NCI-H82 treated with DMSO at 0.1 percent for 48 hours (cell line): Measurements from ENCODE around the gene TMEM192.
"Not testable (repeated sequence)": the region's sequence is repeated elsewhere in the genome, so short reads cannot be mapped to it uniquely, and the experiment has no call there.

Experiments used
- DNase-seq: peaks from one replicate; lab custom pipeline; 2025; ENCODE audit not compliant: unreplicated experiment; lab: John Stamatoyannopoulos, UW

TMEM192 gene

GRCh38 chr4:165094873-165095272 lies 17.8 kb downstream of the TMEM192 start:
- no peak for DNase-seq

DNA sequence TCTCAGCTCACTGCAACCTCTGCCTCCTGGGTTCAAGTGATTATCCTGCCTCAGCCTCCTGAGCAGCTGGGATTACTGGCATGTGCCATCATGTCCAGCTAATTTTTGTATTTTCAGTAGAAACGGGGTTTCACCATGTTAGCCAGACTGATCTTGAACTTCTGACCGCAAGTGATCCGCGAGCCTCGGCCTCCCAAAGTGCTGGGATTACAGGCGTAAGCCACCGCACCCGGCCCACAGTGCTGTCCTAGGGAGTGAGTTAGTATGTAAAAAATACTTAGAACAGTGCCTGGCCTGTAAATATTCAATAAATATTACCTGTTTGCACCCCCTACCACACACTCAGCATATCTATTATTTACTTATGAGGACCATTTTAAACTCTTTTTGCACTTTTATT lies 20.5 kb downstream of the TMEM192 start:
- not testable (repeated sequence) for DNase-seq

- DNase-seq: no peak
These were observed 24.3 kb downstream of the TMEM192 start for GRCh38 chr4:165088366-165088765.

GRCh38 chr4:165085946-165086345 lies 26.7 kb downstream of the TMEM192 start:
- DNase-seq: no peak

DNA sequence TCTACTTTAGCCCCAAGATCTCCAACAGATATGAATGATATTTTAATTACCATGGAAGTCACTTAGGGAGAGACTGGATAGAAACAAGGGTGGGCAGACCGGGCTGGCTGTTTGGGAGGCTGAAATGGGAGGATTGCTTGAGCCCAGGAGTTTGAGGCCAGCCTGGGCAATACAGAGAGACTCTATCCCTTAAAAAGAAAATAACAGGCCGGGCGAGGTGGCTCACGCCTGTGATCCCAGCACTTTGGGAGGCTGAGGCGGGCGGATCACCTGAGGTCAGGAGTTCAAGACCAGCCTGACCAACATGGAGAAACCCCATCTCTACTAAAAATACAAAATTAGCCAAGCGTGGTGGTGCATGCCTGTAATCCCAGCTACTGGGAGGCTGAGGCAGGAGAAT lies 27.9 kb downstream of the TMEM192 start:
- DNase-seq: not testable (repeated sequence)

- DNase-seq: no peak
These were observed 33.2 kb downstream of the TMEM192 start for GRCh38 chr4:165079476-165079875.

GRCh38 chr4:165077034-165077578 lies 35.6 kb downstream of the TMEM192 start:
- no peak for DNase-seq

- DNase-seq: not testable (repeated sequence)
These were observed 39.3 kb downstream of the TMEM192 start for GRCh38 chr4:165073346-165073745.

GRCh38 chr4:165070560-165070959 lies 42.1 kb downstream of the TMEM192 start:
- no peak for DNase-seq

DNA sequence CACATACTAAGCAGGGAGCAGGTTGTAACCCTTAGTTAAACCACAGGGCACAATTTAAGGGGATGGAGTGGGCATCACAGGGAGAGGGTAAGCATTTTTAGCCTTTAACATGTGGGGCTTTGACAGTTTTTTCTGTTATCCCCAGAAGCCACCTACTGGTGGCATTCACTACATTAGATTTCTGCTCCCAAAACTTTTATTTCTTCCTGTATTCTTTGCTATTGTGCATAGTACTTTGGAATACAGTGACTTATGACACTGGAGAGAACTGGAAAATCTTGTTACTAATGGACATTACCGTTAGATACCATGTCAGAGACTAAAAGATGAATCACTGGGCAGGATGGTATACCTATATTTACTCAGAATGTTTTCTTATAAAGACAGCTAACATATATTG lies 51.7 kb downstream of the TMEM192 start:
- DNase-seq: no peak

DNA sequence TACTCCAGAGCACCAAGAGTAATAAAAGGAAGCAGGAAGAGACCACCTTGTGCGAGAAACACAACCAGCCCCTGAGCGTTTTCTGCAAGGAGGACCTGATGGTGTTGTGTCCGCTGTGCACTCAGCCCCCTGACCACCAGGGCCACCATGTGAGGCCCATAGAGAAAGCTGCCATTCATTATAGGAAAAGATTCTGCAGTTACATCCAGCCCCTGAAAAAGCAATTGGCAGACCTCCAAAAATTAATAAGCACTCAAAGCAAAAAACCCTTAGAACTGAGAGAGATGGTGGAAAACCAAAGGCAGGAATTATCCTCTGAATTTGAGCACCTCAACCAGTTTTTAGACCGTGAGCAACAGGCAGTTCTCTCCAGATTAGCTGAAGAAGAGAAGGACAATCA lies 53.3 kb downstream of the TMEM192 start:
- DNase-seq: no peak

- DNase-seq: no peak
These were observed 54.0 kb downstream of the TMEM192 start for GRCh38 chr4:165058666-165059065.

DNA sequence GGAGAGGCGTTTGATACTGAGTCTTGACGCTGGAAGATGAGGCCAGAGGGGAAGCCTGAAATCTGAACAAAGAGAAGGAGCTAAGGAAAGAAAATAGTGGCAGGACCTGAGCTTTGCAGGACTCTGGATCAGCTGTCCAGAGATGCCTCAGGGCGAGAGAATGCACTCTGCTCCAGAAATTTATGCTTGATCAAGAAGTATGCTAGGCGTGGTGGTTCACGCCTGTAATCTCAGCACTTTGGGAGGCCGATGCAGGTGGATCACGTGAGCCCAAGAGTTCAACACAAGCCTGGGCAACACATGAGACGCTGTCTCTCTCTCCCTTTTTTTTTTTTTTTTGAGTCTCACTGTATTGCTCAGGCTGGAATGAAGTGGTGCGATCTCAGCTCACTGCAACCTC lies 57.1 kb downstream of the TMEM192 start:
- DNase-seq: no peak

- DNase-seq: no peak
These were observed 59.0 kb downstream of the TMEM192 start, which contains the start of gene TRIM75 for GRCh38 chr4:165053645-165054044. TSS of gene TRIM75 (plus strand) at chr4:165053866. CDS start at chr4:165059148, 5,282 bp downstream.

DNA sequence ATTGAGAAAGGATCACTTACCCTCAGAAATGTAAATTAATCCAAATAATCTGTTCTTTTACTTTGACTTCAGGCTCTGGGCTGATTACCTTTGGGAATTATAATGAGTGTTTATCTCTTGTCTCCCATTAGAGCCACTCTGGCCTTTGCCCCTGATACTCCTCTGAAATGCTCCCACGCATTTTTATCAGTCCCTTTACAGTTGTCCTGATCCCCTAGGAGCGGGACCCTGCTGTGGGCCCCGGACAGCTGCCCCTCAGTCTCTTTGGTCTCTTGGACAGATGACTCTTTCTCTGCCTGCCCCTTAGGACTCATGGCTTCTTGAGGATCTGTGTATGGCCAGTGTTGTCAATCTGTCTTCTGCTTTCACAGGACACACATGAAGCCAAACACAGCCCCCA lies 60.0 kb downstream of the TMEM192 start:
- no peak for DNase-seq

DNA sequence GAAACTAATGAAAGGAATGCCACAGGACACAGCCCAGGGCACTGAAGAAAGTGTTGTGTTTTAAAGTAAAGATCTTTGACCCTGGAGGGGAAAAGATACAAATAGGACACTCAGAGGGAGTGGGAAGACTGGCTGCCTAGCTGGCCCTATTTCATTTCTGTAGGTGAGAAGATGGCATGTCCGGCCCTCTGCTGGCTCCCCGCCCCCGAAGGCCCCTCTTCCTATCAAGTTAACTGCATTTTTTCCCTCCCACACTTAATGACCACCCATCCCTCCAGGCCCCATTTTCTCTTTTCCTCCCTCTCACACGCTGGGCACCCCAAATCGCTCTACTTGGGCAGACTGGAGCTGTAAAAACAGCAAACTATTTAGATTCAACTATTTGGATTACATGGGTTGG lies 64.5 kb downstream of the TMEM192 start:
- no peak for DNase-seq

DNA sequence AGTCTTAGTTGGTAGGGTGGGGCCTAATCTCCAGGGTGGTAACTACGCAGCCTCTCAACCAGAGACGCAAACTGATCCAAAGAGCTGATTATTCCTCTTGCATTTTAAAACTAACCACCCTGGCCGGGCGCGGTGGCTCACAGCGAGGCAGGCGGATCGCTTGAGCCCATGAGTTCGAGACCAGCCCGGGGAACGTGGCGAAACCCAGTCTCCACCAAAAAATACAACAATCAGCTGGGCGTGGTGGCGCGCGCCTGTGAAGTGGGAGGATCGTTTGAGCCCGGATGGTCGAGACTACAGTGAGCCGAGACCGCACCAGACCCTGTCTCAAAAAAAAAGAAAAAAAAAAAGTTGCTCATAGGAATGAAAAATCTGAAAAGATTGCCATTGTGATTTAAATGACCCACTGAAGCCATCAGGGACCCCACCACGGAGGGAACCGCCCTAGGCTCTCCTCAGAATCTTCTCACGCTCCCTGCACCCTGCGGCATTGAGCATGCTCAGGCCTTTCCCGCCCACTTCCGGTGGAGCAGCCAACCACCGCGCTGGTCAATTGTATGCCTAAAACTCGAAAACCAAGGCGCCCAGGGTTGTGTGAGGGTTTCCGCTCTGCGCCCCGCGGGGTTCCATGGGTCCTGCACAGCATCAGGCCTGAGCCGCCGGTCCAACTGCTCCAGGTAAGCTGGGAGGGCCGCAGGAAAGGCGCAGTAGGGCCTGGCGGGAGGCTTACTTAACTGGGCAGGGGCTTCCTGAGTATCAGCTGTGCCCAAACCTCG lies 81.0 kb downstream of the TMEM192 start, which contains the start of gene TRIM60:
Gene TRIM60, plus strand, starts transcription at position 564 of the 776 bp plus-strand sequence. CDS start 8,074 bp downstream, outside the sequence.
- DNase-seq: no peak

- DNase-seq: no peak
These were observed 84.8 kb downstream of the TMEM192 start for GRCh38 chr4:165027762-165028402.

- DNase-seq: not testable (repeated sequence)
These were observed 86.9 kb downstream of the TMEM192 start for GRCh38 chr4:165025782-165026181.
